Measurements from ENCODE around the gene TPST2.

TPST2 gene

DNA sequence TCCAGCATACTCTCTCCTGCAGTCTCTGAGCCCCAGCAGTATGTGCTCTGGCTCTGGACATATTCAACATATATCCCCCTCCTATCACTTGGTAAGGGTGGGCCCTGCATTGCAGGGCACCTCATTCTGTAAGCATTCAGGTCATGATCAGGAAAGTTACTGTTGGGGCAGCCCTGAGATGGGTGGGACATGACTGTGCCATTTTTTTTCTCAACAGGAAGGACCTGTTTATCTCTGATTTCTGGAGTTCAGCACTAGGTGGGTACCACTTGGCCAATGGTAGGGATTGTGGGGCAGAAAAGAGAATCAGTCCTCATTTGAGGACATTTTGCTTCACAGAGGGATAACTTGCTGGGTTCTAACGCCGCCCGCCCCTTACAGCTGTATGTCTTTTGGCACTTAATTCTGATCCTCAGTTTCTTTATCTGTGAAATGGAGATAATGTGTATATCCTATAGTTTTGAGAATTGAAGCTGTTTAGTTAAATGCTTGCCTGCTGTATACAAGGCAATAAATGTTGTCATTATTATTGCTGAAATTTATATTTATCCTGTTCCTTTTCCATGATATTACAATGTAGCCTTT lies 104.0 kb downstream of the TPST2 start:
- H3K4me1 ChIP-seq (ENCODE audit: control insufficient read depth in 1 of 2, insufficient read depth in 2 of 2, low read length in 2 of 2): peaks cover 8 to 43% of the 10 kb centered on the region in 2 donors
- peaks cover 30 to 32% of the 10 kb centered on the region in 2 donors for H3K36me3 ChIP-seq (ENCODE audit: control insufficient read depth in 1 of 2, insufficient read depth in 2 of 2, low read length in 2 of 2)
- no peak overlapping the region for H3K27ac ChIP-seq (ENCODE audit: low read length)
- no peaks in the 10 kb centered on the region for H3K27me3 ChIP-seq (ENCODE audit: low read depth, low read length)
- H3K9me3 ChIP-seq (ENCODE audit: control insufficient read depth in 1 of 2, low read length in 2 of 2): no peaks in the 10 kb centered on the region
- H3K4me3 ChIP-seq (ENCODE audit: low read depth in 1 of 2, low read length in 2 of 2): no peak overlapping the region

DNA sequence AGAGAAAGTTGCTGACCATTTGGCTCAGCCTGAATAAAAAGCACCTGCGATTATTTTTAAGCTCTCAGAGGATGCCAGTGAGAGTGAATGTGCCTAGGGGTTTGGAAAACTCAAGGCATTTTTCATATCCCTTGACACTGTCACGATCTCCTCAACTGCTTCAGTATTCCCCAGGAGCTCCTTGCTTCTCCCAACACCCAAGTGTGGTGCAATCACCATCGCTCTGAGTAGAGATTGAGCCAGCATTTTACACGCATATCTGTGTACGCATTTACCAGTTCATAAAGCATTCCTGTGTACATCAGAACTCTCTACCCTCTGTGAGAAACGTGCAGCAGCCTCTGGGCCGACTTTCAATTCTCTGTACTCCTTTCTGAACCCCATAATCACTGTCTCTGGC lies 104.9 kb downstream of the TPST2 start:
- Histone ChIP-seq H3K27ac (ENCODE audit: low read length) (no peak overlapping the region), H3K4me3 (ENCODE audit: low read depth in 1 of 2, low read length in 2 of 2) (no peak overlapping the region)

GRCh38 chr22:26484360-26484706 lies 105.6 kb downstream of the TPST2 start:
- Histone ChIP-seq H3K4me3 (ENCODE audit: low read depth in 1 of 2, low read length in 2 of 2) (peak overlapping the region; percentile 93 to 94), H3K27ac (ENCODE audit: low read length) (peak overlapping the region; percentile 84), H3K9me3 (ENCODE audit: control insufficient read depth in 1 of 2, low read length in 2 of 2) (no peaks in the 10 kb centered on the region), H3K27me3 (ENCODE audit: low read depth, low read length) (no peaks in the 10 kb centered on the region), H3K4me1 (ENCODE audit: control insufficient read depth in 1 of 2, insufficient read depth in 2 of 2, low read length in 2 of 2) (peaks cover 8 to 59% of the 10 kb centered on the region in 2 donors), H3K36me3 (ENCODE audit: control insufficient read depth in 1 of 2, insufficient read depth in 2 of 2, low read length in 2 of 2) (peaks cover 17 to 19% of the 10 kb centered on the region in 2 donors)

More for the DNA sequence above, 104.9 kb downstream of the TPST2 start:
- Histone ChIP-seq H3K4me1 (ENCODE audit: control insufficient read depth in 1 of 2, insufficient read depth in 2 of 2, low read length in 2 of 2) (peaks cover 8 to 52% of the 10 kb centered on the region in 2 donors), H3K36me3 (ENCODE audit: control insufficient read depth in 1 of 2, insufficient read depth in 2 of 2, low read length in 2 of 2) (peaks cover 24 to 26% of the 10 kb centered on the region in 2 donors), H3K9me3 (ENCODE audit: control insufficient read depth in 1 of 2, low read length in 2 of 2) (no peaks in the 10 kb centered on the region), H3K27me3 (ENCODE audit: low read depth, low read length) (no peaks in the 10 kb centered on the region)

DNA sequence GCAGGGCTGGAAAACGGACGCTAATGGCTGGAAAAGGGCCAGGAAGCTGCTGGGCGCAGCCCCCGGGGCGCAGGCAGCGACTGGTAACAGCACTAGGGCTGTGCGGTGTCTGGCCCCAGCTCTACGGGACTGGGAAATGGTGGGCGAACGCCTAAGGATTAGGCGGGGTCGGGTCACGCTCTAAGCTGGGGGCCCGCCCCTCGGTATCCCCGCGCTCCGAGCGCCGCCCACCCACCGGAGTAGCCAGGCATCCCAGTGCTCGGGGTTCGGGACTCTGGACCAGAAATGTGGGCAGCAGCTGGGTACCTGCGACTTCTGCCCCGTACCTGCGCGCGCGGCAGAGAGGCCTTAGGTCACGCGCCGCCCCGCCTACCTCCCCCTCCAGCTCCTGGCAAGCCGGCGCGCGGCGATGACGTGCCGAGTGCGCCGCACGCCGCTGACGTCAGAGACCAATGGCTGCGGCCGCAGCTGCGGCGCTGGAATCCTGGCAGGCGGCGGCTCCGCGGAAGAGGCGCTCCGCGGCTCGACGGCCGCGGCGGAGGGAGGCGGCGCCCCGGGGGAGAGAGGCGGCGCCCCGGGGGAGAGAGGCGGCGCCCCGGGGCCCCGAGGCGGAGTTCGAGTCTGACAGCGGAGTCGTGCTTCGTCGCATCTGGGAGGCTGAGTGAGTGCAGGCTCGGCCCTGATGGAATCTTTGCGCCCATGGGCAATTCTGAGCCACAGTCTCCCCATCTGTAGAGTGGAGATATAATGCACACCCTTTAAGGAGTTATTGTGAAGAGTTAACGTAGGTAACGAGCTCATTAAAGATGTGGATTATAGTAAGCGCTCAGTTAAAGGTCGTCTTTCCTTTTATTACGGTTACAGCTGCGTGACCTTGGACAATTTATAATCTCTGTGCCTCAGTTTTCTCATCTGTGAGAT lies 106.2 kb downstream of the TPST2 start, which contains the start of the genes HPS4 and SRRD:
Gene HPS4 (minus strand): TSS at position 345 of the 921 bp plus-strand sequence. CDS start 2,021 bp downstream, outside the sequence.
Gene SRRD (plus strand): TSS at position 439 of the 921 bp plus-strand sequence. CDS start 14 bp downstream, at position 453.
- no peaks in the 10 kb centered on the region for H3K27me3 ChIP-seq (ENCODE audit: low read depth, low read length)
- H3K9me3 ChIP-seq (ENCODE audit: control insufficient read depth in 1 of 2, low read length in 2 of 2): no peaks in the 10 kb centered on the region
- peak within 1 kb of the TSS; percentile 93 to 94 for H3K4me3 ChIP-seq (ENCODE audit: low read depth in 1 of 2, low read length in 2 of 2)
- H3K36me3 ChIP-seq (ENCODE audit: control insufficient read depth in 1 of 2, insufficient read depth in 2 of 2, low read length in 2 of 2): peaks cover 10 to 13% of the 10 kb centered on the region in 2 donors
- peaks cover 15 to 63% of the 10 kb centered on the region in 2 donors for H3K4me1 ChIP-seq (ENCODE audit: control insufficient read depth in 1 of 2, insufficient read depth in 2 of 2, low read length in 2 of 2)
- H3K27ac ChIP-seq (ENCODE audit: low read length): peak within 1 kb of the TSS; percentile 91

DNA sequence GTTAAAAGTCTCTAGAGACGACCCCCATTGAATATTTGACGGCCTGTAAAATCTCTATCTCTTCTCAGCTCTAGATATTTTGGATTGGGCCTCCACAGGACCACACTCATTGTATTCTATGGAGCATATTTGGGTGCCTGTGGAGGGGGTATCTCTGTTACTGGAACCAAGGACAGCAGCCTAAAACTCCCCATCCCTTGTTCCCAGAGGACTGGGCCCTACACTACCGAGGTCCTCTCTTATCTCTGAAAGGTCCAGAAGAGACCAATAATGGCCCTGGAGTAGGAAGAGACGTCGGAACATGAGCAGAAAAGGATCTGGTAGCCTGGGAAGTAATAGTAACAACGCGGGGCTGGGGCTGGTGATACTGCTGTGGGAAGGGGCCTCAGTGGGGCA lies 106.9 kb downstream of the TPST2 start:
- H3K27ac ChIP-seq (ENCODE audit: low read length): peak overlapping the region; percentile 91
- peaks cover 15 to 63% of the 10 kb centered on the region in 2 donors for H3K4me1 ChIP-seq (ENCODE audit: control insufficient read depth in 1 of 2, insufficient read depth in 2 of 2, low read length in 2 of 2)
- no peaks in the 10 kb centered on the region for H3K9me3 ChIP-seq (ENCODE audit: control insufficient read depth in 1 of 2, low read length in 2 of 2)
- peaks cover 5 to 6% of the 10 kb centered on the region in 2 donors for H3K36me3 ChIP-seq (ENCODE audit: control insufficient read depth in 1 of 2, insufficient read depth in 2 of 2, low read length in 2 of 2)
- peak overlapping the region; percentile 93 to 94 for H3K4me3 ChIP-seq (ENCODE audit: low read depth in 1 of 2, low read length in 2 of 2)
- H3K27me3 ChIP-seq (ENCODE audit: low read depth, low read length): no peaks in the 10 kb centered on the region

GRCh38 chr22:26482161-26482560 lies 107.8 kb downstream of the TPST2 start:
- H3K36me3 ChIP-seq (ENCODE audit: control insufficient read depth in 1 of 2, insufficient read depth in 2 of 2, low read length in 2 of 2): peaks cover under 1 to 6% of the 10 kb centered on the region in 2 donors
- no peak overlapping the region for H3K4me3 ChIP-seq (ENCODE audit: low read depth in 1 of 2, low read length in 2 of 2)
- H3K27ac ChIP-seq (ENCODE audit: low read length): no peak overlapping the region
- H3K4me1 ChIP-seq (ENCODE audit: control insufficient read depth in 1 of 2, insufficient read depth in 2 of 2, low read length in 2 of 2): peaks cover 15 to 63% of the 10 kb centered on the region in 2 donors
- H3K27me3 ChIP-seq (ENCODE audit: low read depth, low read length): no peaks in the 10 kb centered on the region
- no peaks in the 10 kb centered on the region for H3K9me3 ChIP-seq (ENCODE audit: control insufficient read depth in 1 of 2, low read length in 2 of 2)

DNA sequence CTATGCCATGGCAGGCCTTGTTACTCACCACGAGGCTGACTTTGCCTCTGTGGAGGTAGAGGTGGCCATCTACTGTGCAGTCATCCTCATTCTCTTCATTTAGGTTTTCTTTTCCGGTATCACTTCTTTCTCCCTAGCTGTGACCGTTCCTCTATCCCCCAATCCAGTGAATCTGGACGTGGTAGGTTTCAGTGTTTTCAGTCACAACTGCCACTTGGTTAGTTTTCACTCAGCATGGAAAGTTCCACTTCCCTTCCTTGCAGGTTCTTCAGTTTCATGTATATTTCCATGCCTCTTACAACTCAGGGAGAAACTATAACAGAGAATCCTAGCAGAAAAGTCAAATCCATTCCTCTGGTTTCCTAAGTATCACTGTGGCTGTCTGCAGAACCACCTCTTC lies 108.2 kb downstream of the TPST2 start:
- Histone ChIP-seq H3K4me1 (ENCODE audit: control insufficient read depth in 1 of 2, insufficient read depth in 2 of 2, low read length in 2 of 2) (peaks cover 15 to 63% of the 10 kb centered on the region in 2 donors), H3K4me3 (ENCODE audit: low read depth in 1 of 2, low read length in 2 of 2) (no peak overlapping the region), H3K27ac (ENCODE audit: low read length) (no peak overlapping the region), H3K36me3 (ENCODE audit: control insufficient read depth in 1 of 2, insufficient read depth in 2 of 2, low read length in 2 of 2) (peaks cover 5 to 11% of the 10 kb centered on the region in 2 donors), H3K27me3 (ENCODE audit: low read depth, low read length) (no peaks in the 10 kb centered on the region), H3K9me3 (ENCODE audit: control insufficient read depth in 1 of 2, low read length in 2 of 2) (no peaks in the 10 kb centered on the region)

DNA sequence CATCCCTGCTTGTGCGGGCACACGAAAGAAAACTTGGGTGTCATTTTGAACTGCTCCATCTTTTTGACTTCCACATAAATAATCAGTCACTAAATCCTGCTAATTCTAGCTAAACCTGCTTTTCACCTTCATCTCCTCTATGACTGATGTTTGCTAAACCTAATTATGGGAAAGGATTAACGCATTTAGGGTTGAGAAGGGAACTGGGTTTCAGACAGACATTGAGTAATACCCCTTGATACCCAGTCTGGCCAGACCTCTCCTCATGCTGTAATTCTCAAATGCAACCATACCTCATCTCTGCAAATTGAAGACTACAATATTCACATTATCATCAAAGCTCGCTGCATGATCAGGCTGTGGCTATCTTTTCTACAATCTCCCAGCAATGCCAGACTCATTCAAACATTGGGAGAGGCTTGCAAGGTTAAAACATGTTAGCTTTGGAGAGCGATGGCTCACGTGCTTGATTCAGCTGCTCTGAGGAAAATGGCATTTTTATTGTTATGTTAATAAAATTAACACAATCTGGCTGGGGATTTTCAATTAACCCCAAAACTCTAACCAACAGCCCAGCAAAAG lies 108.7 kb downstream of the TPST2 start:
- H3K9me3 ChIP-seq (ENCODE audit: control insufficient read depth in 1 of 2, low read length in 2 of 2): no peaks in the 10 kb centered on the region
- no peak overlapping the region for H3K27ac ChIP-seq (ENCODE audit: low read length)
- no peak overlapping the region for H3K4me3 ChIP-seq (ENCODE audit: low read depth in 1 of 2, low read length in 2 of 2)
- H3K27me3 ChIP-seq (ENCODE audit: low read depth, low read length): no peaks in the 10 kb centered on the region
- H3K36me3 ChIP-seq (ENCODE audit: control insufficient read depth in 1 of 2, insufficient read depth in 2 of 2, low read length in 2 of 2): peaks cover 9 to 14% of the 10 kb centered on the region in 2 donors
- peaks cover 15 to 63% of the 10 kb centered on the region in 2 donors for H3K4me1 ChIP-seq (ENCODE audit: control insufficient read depth in 1 of 2, insufficient read depth in 2 of 2, low read length in 2 of 2)

DNA sequence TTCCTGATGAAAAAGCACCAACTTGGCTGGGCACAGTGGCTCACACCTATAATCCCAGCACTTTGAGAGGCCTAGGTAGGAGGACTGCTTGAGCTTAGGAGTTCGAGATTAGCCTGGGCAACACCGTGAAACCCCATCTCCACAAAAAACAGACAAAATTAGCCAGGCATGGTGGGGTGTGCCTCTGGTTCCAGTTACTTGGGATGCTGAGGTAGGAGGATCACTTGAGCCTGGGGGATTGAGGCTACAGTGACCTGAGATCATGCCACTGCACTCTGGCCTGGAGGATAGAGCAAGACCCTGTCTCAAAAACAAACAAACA lies 109.4 kb downstream of the TPST2 start:
- peaks cover 15 to 58% of the 10 kb centered on the region in 2 donors for H3K4me1 ChIP-seq (ENCODE audit: control insufficient read depth in 1 of 2, insufficient read depth in 2 of 2, low read length in 2 of 2)

GRCh38 chr22:26479792-26480610 lies 109.9 kb downstream of the TPST2 start:
- Histone ChIP-seq H3K4me3 (ENCODE audit: low read depth in 1 of 2, low read length in 2 of 2) (peak overlapping the region; percentile 16 to 25), H3K27ac (ENCODE audit: low read length) (peak overlapping the region; percentile 1), H3K4me1 (ENCODE audit: control insufficient read depth in 1 of 2, insufficient read depth in 2 of 2, low read length in 2 of 2) (peaks cover 15 to 53% of the 10 kb centered on the region in 2 donors), H3K9me3 (ENCODE audit: control insufficient read depth in 1 of 2, low read length in 2 of 2) (no peaks in the 10 kb centered on the region), H3K27me3 (ENCODE audit: low read depth, low read length) (no peaks in the 10 kb centered on the region), H3K36me3 (ENCODE audit: control insufficient read depth in 1 of 2, insufficient read depth in 2 of 2, low read length in 2 of 2) (peaks cover 13 to 14% of the 10 kb centered on the region in 2 donors)

More for the DNA sequence above, 109.4 kb downstream of the TPST2 start:
- H3K27ac ChIP-seq (ENCODE audit: low read length): no peak overlapping the region
- H3K27me3 ChIP-seq (ENCODE audit: low read depth, low read length): no peaks in the 10 kb centered on the region
- peaks cover 11 to 14% of the 10 kb centered on the region in 2 donors for H3K36me3 ChIP-seq (ENCODE audit: control insufficient read depth in 1 of 2, insufficient read depth in 2 of 2, low read length in 2 of 2)
- no peak overlapping the region for H3K4me3 ChIP-seq (ENCODE audit: low read depth in 1 of 2, low read length in 2 of 2)
- H3K9me3 ChIP-seq (ENCODE audit: control insufficient read depth in 1 of 2, low read length in 2 of 2): no peaks in the 10 kb centered on the region

Data from muscle layer of duodenum (tissue), 2 donors.